ENCODE measurements around the gene ARHGEF10L.

ARHGEF10L gene

DNA sequence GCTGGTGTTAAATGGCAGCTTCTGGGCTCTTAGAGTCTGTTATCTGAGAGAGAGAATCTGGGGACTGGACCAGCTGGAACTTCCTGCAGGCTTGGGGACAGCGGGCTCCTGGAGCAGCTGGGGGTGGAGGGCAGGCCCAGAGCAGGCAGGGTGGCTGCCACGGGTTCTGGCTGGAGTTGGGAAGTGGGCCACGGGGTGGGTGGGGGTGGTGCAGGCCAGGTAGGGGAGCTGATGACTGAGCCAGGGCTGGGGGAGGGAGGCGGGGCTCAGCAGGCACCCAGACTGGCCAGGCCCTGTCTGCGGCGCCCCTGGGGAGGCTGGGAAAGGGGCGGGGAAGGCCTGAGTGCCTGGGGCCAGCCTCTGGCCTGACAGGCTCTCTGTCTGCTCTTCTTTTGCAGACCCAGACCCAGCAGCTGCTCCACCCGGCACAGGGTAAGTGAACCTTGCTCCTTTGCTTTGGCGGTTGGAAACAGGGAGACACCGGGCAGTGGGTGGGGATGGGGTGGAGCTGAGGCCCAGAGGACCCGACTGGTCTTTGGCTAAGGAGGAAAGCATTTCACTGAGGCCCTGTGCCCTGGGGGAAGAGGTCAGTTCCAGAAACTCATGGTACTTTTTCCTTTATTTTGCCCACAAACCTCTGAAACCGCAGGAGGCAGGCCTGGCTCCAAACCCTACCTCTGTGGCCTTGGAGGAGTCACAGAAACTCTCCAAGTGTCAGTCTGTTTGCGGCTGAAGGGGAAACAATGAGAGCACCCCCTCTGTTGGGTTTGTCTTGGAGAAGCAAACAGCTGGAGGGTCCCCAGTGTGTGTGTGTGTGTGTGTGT is 48.8 kb downstream of the ARHGEF10L start:
- DNase-seq (ENCODE audit: low read depth in 2 of 2): no peak

DNA sequence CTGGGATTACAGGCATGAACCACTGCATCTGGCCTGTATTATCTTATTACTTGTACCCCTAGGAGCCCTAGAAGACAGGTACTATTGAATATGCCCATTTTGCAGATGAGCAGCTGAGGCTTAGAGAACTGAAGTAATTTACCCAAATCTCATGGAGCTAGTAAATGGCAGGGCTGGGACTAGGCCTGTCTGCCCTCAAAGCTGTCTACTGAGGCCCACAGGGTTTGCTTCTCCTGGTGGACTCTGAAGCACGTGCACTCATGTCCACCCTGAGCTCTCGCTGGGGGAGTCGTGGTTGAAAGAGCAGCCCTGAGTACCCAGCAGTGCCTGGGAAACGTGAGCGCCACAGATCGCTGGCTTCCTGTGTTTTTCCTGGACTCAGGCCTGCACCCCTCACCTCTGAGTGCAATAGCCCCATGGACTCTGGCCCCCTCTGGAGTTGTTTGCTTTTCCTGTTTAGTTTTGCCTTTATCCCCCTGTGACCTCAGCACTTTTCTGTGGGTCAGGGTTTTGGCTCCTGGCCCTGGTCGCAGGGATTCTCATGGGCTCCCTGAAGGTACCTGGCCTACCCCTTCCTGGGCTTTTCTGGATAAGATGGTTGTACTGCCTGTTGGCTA is 52.4 kb downstream of the ARHGEF10L start:
- DNase-seq (ENCODE audit: low read depth in 2 of 2): no peak

DNA sequence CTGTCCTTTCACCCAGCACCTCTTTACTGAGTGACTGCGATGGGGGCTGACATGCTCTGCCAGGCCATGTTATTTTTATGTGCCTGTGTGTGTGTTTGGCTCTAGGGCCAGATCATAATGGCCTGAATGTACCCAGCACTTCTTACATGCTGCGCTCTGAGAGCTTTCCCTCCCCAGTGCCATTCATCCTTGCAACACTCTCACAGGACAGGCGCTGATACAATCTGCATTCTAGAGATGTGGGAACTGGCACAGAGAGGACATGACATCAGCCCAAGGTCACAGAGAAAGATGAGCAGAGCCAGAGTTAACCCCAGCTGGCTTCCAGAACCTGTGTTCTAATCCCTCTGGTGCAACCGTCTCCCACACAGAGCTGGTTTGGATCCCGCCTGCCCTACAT is 54.5 kb downstream of the ARHGEF10L start:
- DNase-seq (ENCODE audit: low read depth in 2 of 2): no peak

DNA sequence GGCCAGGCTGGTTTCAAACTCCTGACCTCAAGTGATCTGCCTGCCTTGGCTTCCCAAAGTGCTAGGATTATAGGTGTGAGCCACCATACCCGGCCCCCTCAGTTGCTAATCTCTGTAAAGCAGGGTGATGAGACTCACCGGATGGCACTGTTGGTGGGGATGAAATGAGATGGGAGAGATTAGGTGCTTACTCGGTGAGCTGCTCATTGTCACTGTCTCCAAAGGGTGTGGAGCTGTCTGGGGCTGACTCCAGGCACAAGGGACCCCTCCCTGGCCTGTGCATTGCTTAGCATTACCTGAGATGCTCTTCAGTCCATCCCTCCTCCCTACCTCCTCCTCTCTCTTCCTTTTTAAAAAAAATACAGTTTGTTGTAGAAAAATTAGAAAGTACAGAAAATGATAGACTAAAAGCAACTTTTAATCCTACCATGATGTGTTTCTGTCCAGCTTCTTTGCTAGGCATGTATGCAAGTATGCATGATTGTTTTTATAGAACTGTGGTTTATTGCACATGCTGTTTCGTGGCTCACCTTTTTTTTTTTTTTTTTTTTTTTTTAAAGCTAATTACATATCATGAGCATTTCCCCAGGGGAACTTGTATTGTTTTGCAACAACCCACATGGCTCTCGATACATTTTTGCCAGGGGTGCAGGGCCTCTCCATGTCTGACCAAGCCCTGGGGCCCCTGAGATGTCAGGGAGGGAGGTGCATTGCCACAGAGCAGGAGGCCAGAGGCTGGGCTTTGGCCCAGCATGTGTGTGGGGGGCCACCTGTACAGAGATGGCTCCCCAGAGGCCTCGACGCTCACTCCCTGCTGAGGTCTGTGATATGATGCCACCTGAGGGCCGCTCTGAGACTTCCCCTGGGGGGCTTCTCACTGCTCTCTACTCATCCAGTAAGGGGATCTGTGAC is 55.4 kb downstream of the ARHGEF10L start:
- no peak for DNase-seq (ENCODE audit: low read depth in 2 of 2)

DNA sequence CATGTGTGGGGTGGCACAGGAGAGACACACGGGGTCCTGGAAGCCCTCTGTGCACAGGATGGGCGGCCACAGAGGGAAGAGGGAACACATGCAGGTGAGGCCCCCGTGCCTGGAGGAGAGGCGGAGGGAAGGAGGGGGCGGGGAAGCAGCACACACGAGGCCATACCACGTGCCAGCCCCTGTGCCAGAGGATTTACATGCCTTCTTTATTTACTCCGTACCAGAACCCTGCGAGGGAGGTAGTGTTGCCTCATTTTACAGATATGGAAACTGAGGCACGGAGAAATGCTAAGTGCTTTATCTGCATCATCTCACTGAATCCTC is 56.1 kb downstream of the ARHGEF10L start:
- no peak for DNase-seq (ENCODE audit: low read depth in 2 of 2)

DNA sequence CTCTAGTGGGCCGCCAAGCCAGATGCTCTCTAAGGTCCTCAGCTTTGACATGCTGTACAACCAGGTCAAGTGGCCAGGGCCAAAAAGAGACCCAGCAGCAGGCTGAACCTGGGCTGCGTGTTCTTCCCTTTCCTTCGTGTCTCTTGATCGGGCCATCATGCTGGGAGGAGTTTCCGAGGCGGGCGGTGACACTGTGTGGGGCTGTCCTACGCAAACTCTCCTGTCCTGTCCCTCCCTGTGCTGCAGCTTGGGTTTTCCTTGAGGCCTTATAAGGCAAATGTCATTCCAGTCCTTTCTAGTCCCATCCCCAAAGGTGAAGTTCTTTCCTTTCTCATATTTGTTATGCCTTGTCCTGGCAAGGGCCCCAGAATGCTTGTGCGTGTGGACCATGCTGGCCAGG is 56.7 kb downstream of the ARHGEF10L start:
- no peak for DNase-seq (ENCODE audit: low read depth in 2 of 2)

DNA sequence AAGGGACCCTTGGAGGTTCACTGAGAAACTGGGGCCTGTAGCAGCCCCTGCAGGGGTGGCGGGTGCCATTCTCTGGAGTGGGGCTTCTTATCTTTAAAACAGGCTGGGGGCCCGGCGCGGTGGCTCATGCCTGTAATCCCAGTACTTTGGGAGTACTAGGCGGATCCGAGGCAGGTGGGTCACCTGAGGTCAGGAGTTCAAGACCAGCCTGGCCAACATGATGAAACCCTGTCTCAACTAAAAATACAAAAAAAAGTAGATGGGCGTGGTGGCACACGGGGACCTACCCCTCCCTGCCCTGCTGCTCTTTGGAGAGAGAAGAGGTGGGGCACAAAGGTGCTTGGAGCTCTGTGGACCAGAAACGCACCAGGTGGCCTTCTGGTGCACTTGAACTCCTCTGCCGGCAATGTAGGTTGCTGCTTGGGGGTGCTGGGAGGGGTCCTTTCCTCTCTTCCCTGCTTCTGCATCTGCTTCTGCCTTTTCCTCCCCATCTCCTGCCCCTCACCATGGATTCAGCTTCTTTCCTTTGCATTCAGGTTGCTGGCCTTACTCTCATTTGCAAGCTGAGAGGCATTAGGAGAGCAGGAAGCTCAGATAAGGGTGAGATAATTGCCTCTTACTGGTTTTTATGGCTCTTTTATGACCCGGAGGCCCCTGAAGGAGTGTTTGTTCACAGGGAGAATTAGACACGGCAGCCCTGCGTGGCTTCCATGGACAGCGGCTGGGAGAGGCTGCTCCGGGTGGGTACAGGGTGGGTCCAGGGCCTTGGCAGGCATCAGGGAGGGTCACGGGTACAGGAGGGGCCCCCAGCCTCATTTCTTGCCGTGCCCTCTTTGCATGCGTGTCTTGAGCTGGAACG is 57.4 kb downstream of the ARHGEF10L start:
- no peak for DNase-seq (ENCODE audit: low read depth in 2 of 2)

GRCh38 chr1:17597651-17598050 is 58.2 kb downstream of the ARHGEF10L start:
- DNase-seq (ENCODE audit: low read depth in 2 of 2): no peak

- no peak for DNase-seq (ENCODE audit: low read depth in 2 of 2)
Measured at GRCh38 chr1:17598251-17598650, 58.8 kb downstream of the ARHGEF10L start.

DNA sequence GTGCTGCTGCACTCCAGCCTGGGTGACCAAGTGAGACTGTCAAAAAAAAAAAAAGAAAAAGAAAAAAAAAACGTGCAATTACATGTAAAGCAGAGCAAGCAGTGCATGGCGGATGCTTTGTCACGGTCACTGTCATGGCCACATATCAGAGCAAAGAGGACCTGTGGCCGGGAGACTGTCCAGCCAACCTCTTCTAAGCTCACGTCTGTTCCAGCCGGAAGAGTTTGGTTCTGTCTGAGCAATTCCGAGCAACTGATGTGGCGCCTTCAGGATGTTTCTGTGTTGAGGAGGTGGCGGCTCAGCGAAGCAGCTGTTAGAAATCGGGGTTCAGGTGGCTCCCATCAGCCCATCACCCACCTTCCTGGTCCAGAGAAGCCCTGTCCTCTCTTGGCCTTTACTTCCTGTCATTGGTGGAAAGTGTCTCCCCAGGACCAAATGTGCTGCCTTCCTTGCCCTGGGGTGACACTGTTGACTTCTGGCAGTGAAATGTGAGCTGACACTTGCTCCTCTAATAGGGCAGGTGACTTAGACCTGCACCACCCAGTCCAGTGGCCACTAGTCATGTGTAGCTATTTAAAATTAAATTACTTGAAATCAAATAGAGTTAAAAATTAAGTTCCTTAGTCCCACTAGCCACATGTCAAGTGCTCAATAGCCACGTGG is 59.9 kb downstream of the ARHGEF10L start:
- no peak for DNase-seq (ENCODE audit: low read depth in 2 of 2)

DNA sequence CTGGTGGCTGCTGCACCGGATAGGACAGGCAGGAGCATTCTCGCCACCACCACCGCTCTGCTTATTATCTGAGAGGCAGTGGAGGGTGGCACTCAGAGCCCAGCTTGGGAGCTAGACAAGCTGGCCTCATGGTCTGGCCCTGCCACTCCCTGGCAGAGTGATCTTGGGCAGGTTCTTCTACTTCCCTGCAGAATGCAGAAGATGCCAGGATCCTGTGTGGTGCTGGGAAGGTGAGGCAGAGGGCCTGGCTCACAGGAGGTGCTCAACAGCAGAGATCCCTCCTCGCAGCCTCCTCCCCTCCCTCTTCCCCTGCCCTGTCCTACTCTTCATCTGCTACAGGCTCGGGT is 60.4 kb downstream of the ARHGEF10L start:
- DNase-seq (ENCODE audit: low read depth in 2 of 2): no peak

DNA sequence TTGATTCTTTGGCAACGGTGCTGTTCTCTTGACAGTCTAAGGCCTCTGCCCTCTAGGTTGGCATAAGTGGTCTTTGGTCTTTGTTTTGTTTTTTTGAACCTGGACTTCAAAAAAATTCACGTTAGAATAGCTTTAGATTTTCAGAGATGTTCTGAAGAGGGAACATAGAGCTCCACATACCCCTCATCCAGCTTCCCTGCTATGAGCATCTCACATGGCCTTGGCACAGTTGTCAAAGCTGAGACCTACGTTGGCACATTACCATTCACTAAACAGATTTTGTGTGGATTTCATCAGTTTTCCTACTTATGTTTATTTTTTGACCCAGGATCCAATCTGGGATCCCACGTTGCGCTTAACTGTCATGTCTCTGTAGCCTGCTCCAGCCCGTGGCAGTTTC is 60.8 kb downstream of the ARHGEF10L start:
- DNase-seq (ENCODE audit: low read depth in 2 of 2): no peak

DNA sequence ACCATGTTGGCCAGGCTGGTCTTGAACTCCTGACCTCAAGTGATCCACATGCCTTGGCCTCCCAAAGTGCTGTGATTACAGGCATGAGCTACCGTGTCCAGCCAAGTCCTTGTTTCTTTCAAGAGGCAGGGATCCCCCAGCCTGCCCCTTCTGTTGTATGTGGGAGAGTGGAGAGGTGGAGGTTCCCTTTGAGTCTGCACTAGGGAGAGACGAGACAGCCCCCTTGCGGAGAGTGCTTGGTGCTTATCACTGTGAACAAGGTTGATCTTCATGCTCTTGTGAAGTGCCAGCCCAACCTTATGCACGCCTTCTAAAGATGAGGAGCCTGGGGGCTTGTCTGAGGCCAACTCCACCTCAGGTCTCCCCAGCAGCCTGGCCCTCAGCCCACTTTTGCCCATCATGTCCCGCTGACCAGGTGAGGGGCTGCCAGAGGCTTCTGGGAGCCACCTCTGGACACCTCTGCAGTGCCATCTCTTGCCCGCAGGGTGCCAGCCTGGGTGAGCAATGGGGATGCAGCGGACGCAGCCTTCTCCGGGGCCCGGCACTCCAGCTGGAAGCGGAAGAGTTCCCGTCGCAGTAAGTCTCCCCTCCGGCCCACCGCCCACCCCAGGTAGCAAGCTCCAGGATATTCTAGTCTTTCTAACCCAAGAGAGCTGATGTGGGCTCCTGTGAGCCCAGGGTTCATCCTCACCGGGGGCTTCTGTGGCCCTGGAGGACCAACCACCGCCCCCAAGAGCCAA is 62.3 kb downstream of the ARHGEF10L start:
- no peak for DNase-seq (ENCODE audit: low read depth in 2 of 2)

DNA sequence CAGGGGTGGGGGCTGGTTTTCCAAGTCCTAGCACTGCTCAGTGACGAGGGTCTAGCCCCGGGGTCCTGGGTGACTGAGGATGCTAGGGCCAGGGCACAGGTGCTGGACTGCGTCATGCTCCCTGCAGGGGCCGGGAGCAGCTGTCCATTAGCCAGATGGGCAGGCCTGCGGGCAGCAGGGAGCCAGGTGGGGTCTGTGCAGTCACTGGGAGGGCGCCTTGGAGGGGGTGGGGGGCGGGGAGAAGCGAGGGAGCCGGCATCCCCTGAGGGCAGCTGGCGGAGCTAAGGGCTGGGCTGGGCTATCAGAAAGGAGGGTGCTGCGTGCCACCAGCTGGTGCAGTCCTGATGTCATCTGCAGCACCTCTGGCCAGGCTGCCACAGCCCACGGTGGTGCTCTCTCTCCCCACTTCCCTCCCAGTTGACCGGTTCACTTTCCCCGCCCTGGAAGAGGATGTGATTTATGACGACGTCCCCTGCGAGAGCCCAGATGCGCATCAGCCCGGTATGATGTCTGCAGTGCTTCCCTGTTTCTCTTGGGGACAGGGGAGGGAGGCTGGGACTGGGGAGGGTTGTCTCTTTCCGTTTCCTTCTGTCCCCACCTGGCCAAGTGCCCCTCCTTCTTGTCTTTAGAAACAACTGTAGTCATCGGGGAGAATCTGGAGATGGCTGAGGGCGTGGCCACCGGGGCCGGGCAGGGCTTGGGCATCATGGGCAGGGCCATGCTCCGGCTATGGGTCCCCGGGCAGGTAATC is 63.8 kb downstream of the ARHGEF10L start:
- no peak for DNase-seq (ENCODE audit: low read depth in 2 of 2)

GRCh38 chr1:17605582-17606344 is 66.3 kb downstream of the ARHGEF10L start:
- no peak for DNase-seq (ENCODE audit: low read depth in 2 of 2)

GRCh38 chr1:17606826-17607440 is 67.4 kb downstream of the ARHGEF10L start:
- DNase-seq (ENCODE audit: low read depth in 2 of 2): no peak

DNA sequence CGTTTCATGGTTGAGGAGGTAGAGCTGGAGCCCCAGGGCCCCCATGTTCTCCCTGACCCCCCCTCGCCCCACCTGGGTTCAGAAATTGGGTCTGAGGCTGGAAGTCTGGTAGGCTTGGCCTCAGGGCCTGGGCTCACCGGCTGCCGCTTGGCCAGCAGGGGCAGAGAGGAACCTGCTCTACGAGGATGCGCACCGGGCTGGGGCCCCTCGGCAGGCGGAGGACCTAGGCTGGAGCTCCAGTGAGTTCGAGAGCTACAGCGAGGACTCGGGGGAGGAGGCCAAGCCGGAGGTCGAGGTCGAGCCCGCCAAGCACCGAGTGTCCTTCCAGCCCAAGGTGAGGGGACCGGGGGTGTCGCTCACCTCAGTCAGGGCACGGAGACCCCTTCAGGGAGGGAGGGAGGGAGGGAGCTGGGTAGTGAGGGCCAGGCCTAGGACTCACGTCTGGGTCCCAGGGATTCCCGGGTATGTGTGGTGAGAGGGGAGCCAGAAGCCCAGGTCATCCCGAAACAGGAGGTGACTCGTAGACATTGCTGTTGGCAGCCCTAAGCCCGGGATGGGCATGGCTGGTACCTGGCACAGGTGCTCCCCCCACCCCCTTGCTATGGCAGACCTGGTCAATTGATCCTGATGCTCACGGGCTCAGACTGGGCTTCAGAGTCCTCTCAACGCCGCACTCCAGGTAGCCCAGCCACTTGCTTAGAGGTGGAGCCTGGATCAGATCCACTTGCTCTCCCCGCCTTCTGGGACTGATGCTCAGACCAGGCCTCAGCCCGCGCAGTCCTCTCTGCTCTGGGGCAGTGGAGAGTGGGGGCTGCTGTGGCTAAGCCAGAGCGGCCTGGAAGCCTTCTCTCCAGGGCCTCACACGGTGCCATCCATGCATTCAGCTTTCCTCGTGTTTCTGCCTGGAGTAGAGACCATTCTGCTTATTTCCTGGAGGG is 68.4 kb downstream of the ARHGEF10L start:
- no peak for DNase-seq (ENCODE audit: low read depth in 2 of 2)
